H1 (cell line): ENCODE measurements around the gene DNTT. TPM values are rescaled to one million over a fixed set of nuclear protein-coding genes. Genes with fewer than 3 reads are reported as not detected.

Experiments
- ATF2 ChIP-seq: IDR thresholded peaks from 2 replicates; pipeline ENCODE4 v1.6.1; 2012; ENCODE audit warnings: low read length, inconsistent platforms
- CBX8 ChIP-seq: fragments of 300-800, 300-1000 bp; sonication (generic); IDR thresholded peaks from 2 replicates; pipeline ENCODE4 v1.7.1; 2016; ENCODE audit warnings: low read depth, low read length, borderline replicate concordance
- CHD1 ChIP-seq: IDR thresholded peaks from 2 replicates; pipeline ENCODE4 v1.6.1; 2012; ENCODE audit warnings: low read depth, low read length, improper control_type of control experiment
- CTCF ChIP-seq, 3 experiments: IDR thresholded peaks; 1 replicate in 2 of 3; 2 replicates in 1 of 3; pipeline versions ENCODE4 v1.5.1 to v1.6.1; 2011; ENCODE audit warnings: low read length in 3 of 3, mild to moderate bottlenecking in 3 of 3, inconsistent platforms in 2 of 3, low read depth in 1 of 3, moderate library complexity in 1 of 3; ENCODE audit not compliant: insufficient read depth in 1 of 3; ENCODE audit errors: control extremely low read depth in 1 of 3
- MAX ChIP-seq: IDR thresholded peaks from 2 replicates; pipeline ENCODE4 v1.6.1; 2012; ENCODE audit warnings: inconsistent platforms
- NANOG ChIP-seq: IDR thresholded peaks from 2 replicates; pipeline ENCODE4 v1.6.1; 2011; ENCODE audit warnings: low read length, low read depth, mild to moderate bottlenecking, inconsistent platforms; ENCODE audit not compliant: insufficient read depth, poor library complexity, severe bottlenecking
- RNF2 ChIP-seq: fragments of 200-900, 300-1000 bp; sonication (generic); IDR thresholded peaks from 2 replicates; pipeline ENCODE4 v1.7.1; 2016; ENCODE audit warnings: borderline replicate concordance, low read depth, mild to moderate bottlenecking, antibody characterized with exemption, low read length; ENCODE audit not compliant: poor library complexity, severe bottlenecking; ENCODE audit errors: missing control alignments
- SAP30 ChIP-seq: fragments of 300-600 bp; sonication (generic); IDR thresholded peaks from 2 replicates; pipeline ENCODE4 v1.7.1; 2012; ENCODE audit warnings: low read length, moderate library complexity, mild to moderate bottlenecking, inconsistent platforms; ENCODE audit not compliant: insufficient read depth, insufficient replicate concordance
- SIN3A ChIP-seq, 2 experiments: IDR thresholded peaks in 1 of 2; conservative IDR thresholded peaks in 1 of 2; 2 replicates each; pipeline ENCODE4 v1.6.1; 2011 to 2012; ENCODE audit warnings: low read length in 2 of 2, improper control_type of control experiment in 1 of 2, low read depth in 1 of 2, mild to moderate bottlenecking in 1 of 2
- SP1 ChIP-seq: IDR thresholded peaks from 2 replicates; pipeline ENCODE4 v1.6.1; 2011; ENCODE audit warnings: low read depth, low read length
- polyA plus RNA-seq, 7 experiments: library from polyadenylated mRNA; depleted of rRNA in 3 of 7; stranded (reverse) in 5 of 7; unstranded in 2 of 7; fragments of >200 nt in 5 of 7; fragments of 200-250 nt in 2 of 7; gene quantifications; 1 replicate in 5 of 7; 2 replicates in 1 of 7; 4 replicates in 1 of 7; pipeline versions ENCODE4 v1.2.1 to v1.2.3, GENCODE V29; 2011 to 2013; ENCODE audit warnings: missing spikeins in 2 of 7, mixed read lengths in 2 of 7
- total RNA-seq: library from RNA; stranded (reverse); fragmentation: NEBNext Ultra II Directional; extraction: Animal tissue kit (Norgen Biotek cat#: 25700); gene quantifications from 2 replicates; pipeline ENCODE4 v1.2.1, GENCODE V29; 2021

Gene DNTT
- total and polyA plus RNA-seq, 2 of the 8 experiments (the other 6 are each of a cell fraction or from before 2014, with no cell fraction given), result not detected

GRCh38 chr10:96345222-96345621 lies 41.0 kb downstream of the DNTT start (continued):
- TF ChIP-seq RNF2 (no peak), MAX (peak; percentile 63), ATF2 (no peak), SIN3A (conservative IDR thresholded peaks at IDR 0.05 in 1 of 2, IDR thresholded peaks at IDR 0.05 in 1 of 2; ENCODE audit: low read depth in 1 of 2, low read length in 2 of 2) (no peak), SAP30 (no peak), CTCF (IDR thresholded peaks at IDR 0.05; ENCODE audit: control extremely low read depth in 1 of 3, insufficient read depth in 1 of 3, low read depth in 1 of 3, low read length in 3 of 3) (no peak), CHD1 (no peak), NANOG (peak; percentile 94), CBX8 (no peak), SP1 (peak; percentile 76; the same call in 1 of the 2 replicates)
